HG03045 (cell line): ENCODE measurements around the gene DIP2C.

Experiments used
- ATAC-seq: cut with Tn5 transposase; IDR thresholded peaks from one replicate; pipeline ENCODE4 v1.9.1; 2021; ENCODE audit warnings: mild to moderate bottlenecking, moderate library complexity; ENCODE audit not compliant: unreplicated experiment

Gene DIP2C

GRCh38 chr10:677750-678661 lies 11.5 kb downstream of the DIP2C start:
- ATAC-seq = no peak

DNA sequence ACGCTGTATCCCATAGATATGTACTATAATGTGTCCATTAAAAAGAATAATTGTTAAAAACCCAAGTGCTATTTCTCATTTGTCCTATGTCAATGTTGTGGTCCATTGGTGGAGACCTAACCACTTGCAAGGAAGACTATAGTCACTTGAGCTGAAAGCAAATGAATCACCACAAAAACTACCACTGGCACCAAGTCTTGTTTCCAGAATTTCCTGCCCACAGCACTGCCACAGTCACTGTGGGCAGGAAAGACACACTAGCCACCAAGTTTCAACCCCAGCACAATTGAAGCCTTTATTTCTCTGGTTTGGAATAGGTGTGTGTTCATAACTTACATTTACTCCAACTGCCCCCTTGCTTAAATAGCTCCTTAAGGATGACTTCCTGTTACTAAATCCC lies 12.4 kb downstream of the DIP2C start:
- no peak for ATAC-seq

DNA sequence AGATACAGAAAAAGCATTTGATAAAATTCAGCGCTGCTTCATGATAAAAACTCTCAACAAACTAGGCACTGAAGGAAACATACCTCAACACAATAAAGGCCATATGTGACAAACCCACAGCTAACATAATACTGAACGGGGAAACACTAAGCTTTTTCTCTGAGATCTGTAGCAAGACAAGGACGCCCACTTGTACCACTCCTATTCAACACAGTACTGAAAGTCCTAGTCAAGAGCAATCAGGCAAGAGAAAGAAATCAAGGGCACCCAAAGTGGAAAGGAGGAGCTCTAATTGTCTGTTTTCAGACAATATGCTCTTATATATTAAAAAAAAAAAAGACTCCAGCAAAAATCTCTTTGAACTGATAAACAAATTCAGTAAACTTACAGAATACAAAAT lies 13.3 kb downstream of the DIP2C start:
- no peak for ATAC-seq

- no peak for ATAC-seq
These were observed 13.9 kb downstream of the DIP2C start for GRCh38 chr10:675532-675931.

DNA sequence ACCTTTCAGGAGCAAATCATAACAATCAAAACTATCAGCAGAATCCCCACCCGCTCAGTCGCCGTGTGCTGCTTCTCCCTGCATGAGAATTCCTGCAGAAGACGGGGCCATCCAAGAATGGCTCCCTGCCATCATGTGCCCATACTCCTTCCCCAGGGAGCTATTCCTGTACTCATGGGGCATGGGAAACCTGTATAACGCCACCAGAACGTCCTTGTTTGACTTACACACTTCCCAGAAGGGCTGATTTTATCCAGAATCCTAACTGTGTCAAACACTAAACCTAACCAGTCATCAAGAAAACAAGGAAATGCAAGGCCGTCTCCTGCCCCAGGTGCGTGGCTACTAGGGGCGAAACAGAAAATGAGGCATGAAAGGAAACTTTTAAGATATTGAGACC lies 16.0 kb downstream of the DIP2C start:
- ATAC-seq = no peak

GRCh38 chr10:672992-673391 lies 16.5 kb downstream of the DIP2C start:
- no peak for ATAC-seq

DNA sequence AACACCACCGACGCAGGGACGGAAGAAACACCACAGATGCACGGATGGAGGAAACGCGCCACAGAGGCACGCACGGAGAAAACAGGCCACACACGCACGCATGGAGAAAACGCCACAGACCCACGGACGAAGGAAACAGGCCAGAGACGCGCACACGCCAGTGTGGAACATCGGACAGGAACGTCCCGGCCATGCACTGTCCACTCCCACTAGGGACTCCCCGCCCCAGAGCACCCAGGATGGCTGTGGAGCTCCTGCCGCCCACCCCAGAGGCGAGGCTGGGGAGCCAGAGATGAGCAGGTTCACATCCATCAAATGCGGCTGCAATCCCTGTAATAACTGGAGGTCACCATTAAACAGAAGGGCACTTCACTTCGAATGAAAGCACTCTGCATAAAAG lies 17.3 kb downstream of the DIP2C start:
- ATAC-seq = no peak

DNA sequence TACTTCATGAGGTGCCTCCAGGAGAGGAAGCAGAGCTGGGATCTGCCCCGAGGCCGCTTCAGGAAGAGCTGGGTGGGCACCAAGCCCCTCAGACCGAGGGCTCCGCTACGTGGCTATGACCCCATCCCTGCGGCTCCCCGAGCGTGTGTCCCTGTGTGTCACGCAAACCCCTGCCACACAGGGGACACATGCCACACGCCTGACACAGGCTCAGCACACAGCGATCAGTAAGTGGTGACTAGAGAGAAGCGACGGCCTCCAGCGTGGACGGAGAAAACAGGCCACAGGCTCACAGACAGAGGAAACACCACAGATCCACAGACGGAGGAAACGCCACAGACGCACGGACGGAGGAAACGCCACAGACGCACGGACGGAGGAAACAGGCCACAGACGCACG lies 18.5 kb downstream of the DIP2C start:
- no peak for ATAC-seq

DNA sequence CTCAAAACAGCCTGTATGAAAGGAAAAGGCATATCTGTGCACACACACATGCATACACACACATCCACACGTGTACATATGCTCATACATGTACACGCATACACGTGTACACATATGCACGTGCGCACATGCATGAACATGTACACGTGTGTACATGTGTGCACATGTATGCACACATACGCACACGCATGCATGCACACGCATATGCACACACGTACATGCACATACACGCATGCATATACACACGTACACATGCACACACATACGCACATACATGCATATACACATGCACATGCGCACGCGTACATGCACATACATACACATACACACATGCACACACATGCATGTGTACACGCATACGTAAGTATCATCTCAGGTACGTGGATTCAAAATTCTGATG lies 19.4 kb downstream of the DIP2C start:
- ATAC-seq = no peak

GRCh38 chr10:668786-669485 lies 20.5 kb downstream of the DIP2C start:
- no peak for ATAC-seq

- no peak for ATAC-seq
These were observed 21.8 kb downstream of the DIP2C start for GRCh38 chr10:667602-668143.

DNA sequence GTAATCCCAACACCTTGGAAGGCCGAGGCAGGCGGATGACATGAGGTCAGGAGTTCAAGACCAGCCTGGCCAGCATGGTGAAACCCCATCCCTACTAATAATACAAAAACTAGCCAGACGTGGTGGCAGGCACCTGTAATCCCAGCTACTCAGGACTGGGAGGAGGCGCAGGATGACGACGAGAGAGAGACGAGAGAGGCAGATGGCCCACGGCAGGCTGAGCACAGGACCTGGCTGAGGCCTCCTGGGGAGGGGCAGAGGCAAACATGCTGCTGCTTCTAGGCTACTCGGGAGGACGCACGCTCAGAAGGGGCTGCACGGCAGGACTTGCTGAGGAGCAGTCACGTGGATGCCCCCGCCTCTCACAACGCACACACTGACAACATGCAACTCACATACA lies 22.4 kb downstream of the DIP2C start:
- ATAC-seq = no peak

GRCh38 chr10:666237-667012 lies 23.0 kb downstream of the DIP2C start:
- no peak for ATAC-seq

DNA sequence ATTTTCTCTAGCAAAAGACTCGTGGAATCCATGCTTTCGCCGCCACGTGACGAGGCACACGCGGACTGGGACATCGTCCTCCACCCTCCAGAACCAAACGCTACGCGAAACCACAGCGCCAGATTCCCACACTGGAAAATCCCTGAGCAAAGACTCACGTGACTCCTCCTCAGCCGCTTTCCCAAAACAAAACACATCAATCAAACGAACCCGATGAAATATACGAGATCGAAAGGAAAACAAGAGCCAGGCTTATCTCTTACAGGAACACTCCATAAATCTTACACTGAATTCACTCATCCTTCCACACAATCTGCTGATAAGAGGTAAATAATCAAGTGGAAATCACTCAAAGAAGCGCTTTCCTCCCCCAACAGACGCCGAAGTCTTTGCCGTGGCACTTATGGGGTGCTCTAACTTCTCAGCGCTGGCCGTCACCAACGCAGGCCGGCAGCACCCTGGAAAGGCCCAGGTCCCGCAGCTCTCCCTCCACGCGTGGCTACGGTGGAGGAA lies 23.8 kb downstream of the DIP2C start:
- ATAC-seq = no peak

GRCh38 chr10:664893-665292 lies 24.6 kb downstream of the DIP2C start:
- no peak for ATAC-seq

DNA sequence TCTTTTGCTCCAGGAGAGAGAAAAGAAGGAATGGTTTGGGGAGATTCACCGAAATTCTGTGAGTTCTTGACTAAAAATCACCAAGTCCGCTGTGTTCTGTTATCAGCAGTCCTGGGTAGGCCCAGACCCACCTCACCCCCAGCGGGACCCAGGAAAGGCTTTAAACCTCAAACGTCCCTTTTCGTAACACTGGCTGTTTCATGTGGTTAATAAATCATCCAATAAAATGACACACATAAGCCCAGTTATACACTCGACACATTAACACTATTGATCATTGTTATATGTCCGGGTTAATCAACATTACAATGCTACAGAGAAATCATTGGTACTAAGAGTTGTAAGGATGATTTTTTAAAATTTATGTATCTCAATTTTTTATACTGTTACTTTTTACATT lies 25.2 kb downstream of the DIP2C start:
- no peak for ATAC-seq

GRCh38 chr10:663831-664251 lies 25.6 kb downstream of the DIP2C start:
- no peak for ATAC-seq

- no peak for ATAC-seq
These were observed 26.1 kb downstream of the DIP2C start for GRCh38 chr10:663466-663751.

GRCh38 chr10:662686-663465 lies 26.6 kb downstream of the DIP2C start:
- ATAC-seq = no peak

GRCh38 chr10:662223-662605 lies 27.3 kb downstream of the DIP2C start:
- no peak for ATAC-seq
